Mucosa of stomach (tissue), 1 donor: ENCODE results near the gene UNC79.

Experiments
- H3K27me3 ChIP-seq: one replicate; pipeline ENCODE4 v1.7.0; 2013; ENCODE audit warnings: mild to moderate bottlenecking, low read length; ENCODE audit not compliant: control insufficient read depth, insufficient read depth
- H3K36me3 ChIP-seq: one replicate; pipeline ENCODE4 v1.7.0; 2013; ENCODE audit warnings: low read length; ENCODE audit not compliant: control insufficient read depth, insufficient read depth
- H3K4me1 ChIP-seq: one replicate; pipeline ENCODE4 v1.7.0; 2013; ENCODE audit warnings: mild to moderate bottlenecking, low read length; ENCODE audit not compliant: control insufficient read depth, insufficient read depth
- H3K4me3 ChIP-seq: one replicate; pipeline ENCODE4 v1.7.0; 2013; ENCODE audit warnings: low read length
- H3K9ac ChIP-seq: one replicate; pipeline ENCODE4 v1.7.0; 2013; ENCODE audit warnings: mild to moderate bottlenecking, low read length, moderate library complexity
- H3K9me3 ChIP-seq: one replicate; pipeline ENCODE4 v1.7.0; 2013; ENCODE audit warnings: mild to moderate bottlenecking, low read length, moderate library complexity; ENCODE audit not compliant: control insufficient read depth
- donor health status: Pancreatic carcinoma.

UNC79 gene

DNA sequence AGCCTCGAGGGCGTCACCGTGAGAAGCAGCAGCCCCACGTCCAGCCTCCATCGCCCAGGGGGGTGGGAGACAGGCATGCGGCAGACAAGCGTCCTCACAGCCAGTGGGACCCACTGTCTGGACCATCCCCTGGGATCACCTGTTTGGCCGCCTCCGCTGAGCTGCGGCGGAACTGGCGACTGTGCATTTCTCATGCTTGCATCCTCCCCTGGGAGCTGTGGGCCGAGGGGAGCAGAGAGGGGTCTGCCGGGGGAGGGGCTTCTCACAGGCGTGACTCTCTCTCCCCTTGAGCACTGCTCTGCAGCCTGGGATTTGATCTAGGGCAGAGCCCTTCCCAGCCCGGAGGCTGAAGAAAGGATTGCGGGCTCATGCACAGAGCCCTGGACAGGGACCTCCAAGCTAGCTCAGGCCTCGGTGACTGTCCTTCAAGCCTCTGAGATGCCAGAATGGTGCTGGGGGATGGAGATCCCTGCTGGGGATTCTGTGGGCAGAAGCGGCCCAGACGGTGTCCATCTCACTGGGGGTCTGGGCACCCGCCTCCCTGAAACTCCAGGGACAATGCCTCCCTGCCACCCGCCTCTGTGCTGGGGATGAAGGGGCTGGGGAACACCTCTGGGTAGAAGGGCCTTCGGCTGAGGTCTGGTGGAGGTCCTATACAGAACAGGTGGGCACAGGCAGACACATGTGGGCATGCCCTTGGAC is 296.5 kb downstream of the UNC79 start:
- H3K9ac ChIP-seq = no peak overlapping the region
- H3K27me3 ChIP-seq = no peaks in the 10 kb centered on the region
- no peak overlapping the region for H3K4me3 ChIP-seq
- H3K9me3 ChIP-seq = no peaks in the 10 kb centered on the region
- no peaks in the 10 kb centered on the region for H3K36me3 ChIP-seq
- H3K4me1 ChIP-seq = no peaks in the 10 kb centered on the region

DNA sequence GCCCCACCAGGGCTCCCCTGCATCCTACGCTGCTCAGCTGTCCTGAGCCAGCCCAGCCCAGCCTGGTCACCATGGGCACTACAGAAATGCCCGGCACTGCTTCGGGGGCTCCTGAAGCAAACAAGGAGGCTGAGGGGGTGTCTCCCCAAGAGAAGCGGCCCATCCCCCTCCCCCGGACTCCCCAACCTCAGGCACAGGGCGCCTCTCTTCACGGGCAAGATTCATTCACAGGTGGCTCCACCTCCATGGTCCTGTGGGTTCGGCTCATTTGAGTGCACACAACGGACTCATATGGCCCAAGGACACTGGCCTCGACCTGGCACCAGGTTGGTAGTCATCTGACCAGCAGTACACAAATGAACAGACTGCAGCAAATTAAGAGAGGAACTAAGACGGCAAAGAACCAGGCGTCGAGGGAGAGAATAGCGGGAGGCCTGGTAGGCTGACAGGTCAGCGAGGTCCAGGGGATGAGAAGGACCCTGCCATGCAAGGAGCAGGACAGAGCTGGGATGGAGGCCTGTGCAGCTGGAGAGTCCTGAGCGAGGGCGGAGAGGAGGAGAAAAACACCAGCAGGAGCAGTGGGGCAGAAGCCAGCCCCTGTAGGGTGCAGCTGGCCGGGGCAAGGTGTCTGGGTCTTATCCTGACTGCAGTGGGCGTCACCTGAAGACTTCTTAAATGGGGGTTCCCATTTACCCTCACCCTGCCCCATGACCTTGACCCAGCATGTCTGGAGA is 297.3 kb downstream of the UNC79 start:
- Histone ChIP-seq H3K4me1 (peaks cover 6% of the 10 kb centered on the region), H3K9ac (no peak overlapping the region), H3K4me3 (no peak overlapping the region), H3K36me3 (no peaks in the 10 kb centered on the region), H3K9me3 (no peaks in the 10 kb centered on the region), H3K27me3 (no peaks in the 10 kb centered on the region)

DNA sequence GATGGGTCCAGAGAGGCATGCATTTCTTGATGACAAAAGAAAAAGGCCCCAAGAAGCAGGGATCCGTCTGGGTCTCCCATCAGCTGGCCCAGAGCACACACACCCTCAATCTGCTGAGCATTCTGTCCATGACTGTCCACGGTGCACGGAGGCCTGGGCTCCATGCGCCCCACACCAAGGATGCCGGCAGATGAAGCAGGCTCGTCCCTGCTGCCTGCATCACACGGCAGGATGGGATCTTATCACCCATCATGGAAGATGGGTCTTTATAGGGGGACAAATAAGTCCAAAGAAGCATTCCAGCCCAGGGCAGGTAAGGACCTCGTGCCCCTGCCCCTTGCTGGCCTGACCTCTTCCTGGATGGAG is 297.9 kb downstream of the UNC79 start:
- Histone ChIP-seq H3K27me3 (no peaks in the 10 kb centered on the region), H3K9me3 (no peaks in the 10 kb centered on the region)

DNA sequence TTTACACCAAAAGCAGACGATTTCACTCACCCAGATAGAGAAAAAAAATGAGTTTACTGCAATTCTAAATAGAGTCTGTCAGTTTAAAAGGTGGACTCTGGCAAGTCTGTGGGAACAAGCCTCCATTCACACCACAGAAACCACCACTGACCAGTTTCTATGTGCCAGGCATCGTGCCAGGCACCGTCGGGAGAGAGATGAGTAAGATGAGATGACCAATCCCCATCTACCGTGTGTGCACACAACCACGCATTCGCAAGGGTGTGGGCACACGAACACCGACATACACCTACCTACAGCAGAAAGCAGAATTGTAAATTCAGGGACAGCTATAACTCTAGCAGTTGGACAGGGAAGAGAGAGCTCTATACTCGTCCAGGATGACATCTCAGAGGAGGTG is 299.3 kb downstream of the UNC79 start:
- peaks cover 14% of the 10 kb centered on the region for H3K4me1 ChIP-seq
- H3K36me3 ChIP-seq = no peaks in the 10 kb centered on the region
- H3K9ac ChIP-seq = no peak overlapping the region
- H3K4me3 ChIP-seq = no peak overlapping the region
- H3K9me3 ChIP-seq = no peaks in the 10 kb centered on the region
- no peaks in the 10 kb centered on the region for H3K27me3 ChIP-seq

More for the DNA sequence above, 297.9 kb downstream of the UNC79 start:
- H3K9ac ChIP-seq = no peak overlapping the region
- no peak overlapping the region for H3K4me3 ChIP-seq
- H3K36me3 ChIP-seq = no peaks in the 10 kb centered on the region
- H3K4me1 ChIP-seq = peaks cover 11% of the 10 kb centered on the region

DNA sequence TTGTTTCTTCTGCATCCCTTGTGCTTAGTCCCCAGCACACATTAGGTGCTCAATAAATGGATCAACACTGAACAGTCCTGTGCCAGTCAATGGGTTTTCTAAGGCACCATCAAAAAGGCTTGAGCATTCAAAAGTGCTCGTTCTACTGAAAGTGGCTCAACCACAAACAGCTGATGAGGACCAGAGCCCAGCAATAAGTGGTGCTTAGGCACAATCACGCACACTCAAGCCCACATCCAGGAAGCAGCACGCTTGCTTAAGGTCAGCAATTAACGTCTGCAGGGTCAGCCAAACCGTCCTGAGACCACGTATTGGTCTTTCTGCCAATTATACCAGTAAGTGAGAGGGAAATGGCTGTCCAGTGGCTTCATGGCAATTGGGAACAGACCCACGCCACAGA is 301.0 kb downstream of the UNC79 start:
- no peaks in the 10 kb centered on the region for H3K36me3 ChIP-seq
- no peak overlapping the region for H3K4me3 ChIP-seq
- H3K4me1 ChIP-seq = peaks cover 14% of the 10 kb centered on the region
- H3K9me3 ChIP-seq = no peaks in the 10 kb centered on the region
- H3K9ac ChIP-seq = no peak overlapping the region
- no peaks in the 10 kb centered on the region for H3K27me3 ChIP-seq

DNA sequence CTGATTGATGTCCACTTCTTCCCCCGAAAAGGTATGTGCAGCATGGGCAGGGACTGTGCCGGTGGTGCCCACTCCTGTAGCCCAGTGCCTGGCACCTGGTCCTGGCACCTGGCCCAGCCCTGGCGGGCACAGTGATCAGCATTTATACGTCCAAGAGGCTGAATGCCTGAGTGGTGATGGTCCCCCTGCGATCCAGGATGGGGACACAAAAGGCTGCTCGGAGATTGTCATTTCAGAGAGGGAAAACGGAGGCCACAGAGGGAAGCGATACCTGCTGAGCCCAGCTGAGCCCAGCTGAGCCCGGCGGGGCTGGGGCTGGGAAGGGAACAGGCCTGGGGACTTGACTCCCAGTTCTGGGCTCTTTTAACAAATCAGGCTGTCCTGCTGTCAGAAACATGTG is 301.8 kb downstream of the UNC79 start:
- Histone ChIP-seq H3K4me1 (peaks cover 14% of the 10 kb centered on the region), H3K27me3 (no peaks in the 10 kb centered on the region), H3K9ac (no peak overlapping the region), H3K36me3 (no peaks in the 10 kb centered on the region), H3K4me3 (no peak overlapping the region), H3K9me3 (no peaks in the 10 kb centered on the region)

DNA sequence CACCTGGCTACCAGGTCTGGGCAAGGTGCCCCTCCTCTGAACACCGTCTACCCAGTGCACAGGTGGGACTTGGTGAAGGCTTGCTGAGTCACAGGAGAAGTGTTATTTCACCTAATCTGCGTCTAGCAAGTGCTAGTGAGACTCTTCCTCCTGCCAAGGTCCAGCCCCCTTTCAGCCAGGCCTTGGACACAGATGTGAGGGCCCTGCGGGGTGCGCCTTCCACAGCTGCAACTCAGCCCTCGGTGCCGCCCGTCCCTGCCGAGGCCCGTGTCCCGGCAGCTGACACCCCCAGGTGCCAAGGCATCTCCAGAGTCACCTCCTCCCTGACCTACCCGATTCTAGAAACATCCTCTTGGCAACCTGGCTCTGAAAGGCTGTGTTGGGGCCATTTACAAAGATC is 302.5 kb downstream of the UNC79 start:
- no peak overlapping the region for H3K9ac ChIP-seq
- no peaks in the 10 kb centered on the region for H3K27me3 ChIP-seq
- H3K4me1 ChIP-seq = peaks cover 14% of the 10 kb centered on the region
- H3K9me3 ChIP-seq = no peaks in the 10 kb centered on the region
- no peak overlapping the region for H3K4me3 ChIP-seq
- no peaks in the 10 kb centered on the region for H3K36me3 ChIP-seq

DNA sequence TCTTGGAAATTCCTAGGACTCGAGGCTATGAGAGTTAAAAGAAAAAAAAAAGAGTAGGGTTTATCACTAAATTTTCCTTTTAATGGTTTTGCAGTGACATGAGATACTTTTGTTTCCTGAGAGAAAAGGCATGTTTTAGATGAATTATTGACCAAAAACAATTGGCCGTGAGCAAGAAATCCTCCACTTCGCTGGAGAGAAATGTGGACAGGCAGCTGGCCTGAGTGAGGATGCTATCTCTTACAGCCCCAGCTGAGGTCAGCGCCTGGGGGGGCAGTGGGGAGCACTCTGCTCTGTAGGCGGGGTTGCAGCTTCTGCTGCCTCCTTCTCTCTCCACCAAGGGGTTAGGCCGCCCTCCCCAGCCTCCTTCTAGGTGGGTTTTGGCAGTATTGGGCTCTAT is 302.9 kb downstream of the UNC79 start:
- Histone ChIP-seq H3K4me1 (peaks cover 14% of the 10 kb centered on the region), H3K9ac (no peak overlapping the region)

DNA sequence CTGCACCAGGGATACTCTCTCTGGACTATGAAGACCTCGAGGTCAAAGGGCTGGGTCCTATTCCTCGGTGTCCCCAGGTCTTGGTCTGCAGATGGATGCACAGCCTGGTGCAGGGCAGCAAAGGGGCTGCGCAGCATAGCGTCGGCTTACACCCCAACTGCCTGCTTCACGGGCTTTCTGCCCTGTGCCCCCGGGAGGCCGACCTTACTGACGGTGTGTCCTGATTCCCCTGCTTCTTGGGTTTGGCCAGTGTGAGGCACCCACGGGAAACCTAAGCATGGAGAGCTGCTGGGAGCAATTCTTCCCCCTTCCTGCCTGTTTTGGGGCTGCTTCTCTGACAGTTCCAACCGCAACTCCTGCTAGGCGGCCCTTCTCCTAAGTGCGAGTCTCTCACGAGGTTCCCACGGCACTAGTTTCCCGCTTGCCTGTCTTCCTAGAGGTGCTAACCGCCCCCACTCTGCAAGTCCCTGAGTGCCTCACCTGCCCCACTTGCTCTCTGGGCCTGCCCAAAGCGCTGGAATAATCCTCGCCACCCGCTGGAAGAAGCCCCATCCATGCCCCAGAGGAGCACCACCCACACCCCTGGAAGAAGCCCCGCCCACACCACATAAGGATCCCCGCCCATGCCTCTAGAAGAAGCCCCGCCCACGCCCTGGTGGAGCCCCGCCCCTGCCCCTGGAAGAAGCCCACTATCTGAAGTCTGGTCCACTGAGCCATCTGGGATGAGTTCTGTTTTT is 303.5 kb downstream of the UNC79 start:
- no peaks in the 10 kb centered on the region for H3K27me3 ChIP-seq
- no peaks in the 10 kb centered on the region for H3K9me3 ChIP-seq
- H3K9ac ChIP-seq = no peak overlapping the region
- no peak overlapping the region for H3K4me3 ChIP-seq
- H3K36me3 ChIP-seq = no peaks in the 10 kb centered on the region
- peaks cover 14% of the 10 kb centered on the region for H3K4me1 ChIP-seq

More for the DNA sequence above, 302.9 kb downstream of the UNC79 start:
- no peak overlapping the region for H3K4me3 ChIP-seq
- no peaks in the 10 kb centered on the region for H3K27me3 ChIP-seq
- H3K36me3 ChIP-seq = no peaks in the 10 kb centered on the region
- no peaks in the 10 kb centered on the region for H3K9me3 ChIP-seq

DNA sequence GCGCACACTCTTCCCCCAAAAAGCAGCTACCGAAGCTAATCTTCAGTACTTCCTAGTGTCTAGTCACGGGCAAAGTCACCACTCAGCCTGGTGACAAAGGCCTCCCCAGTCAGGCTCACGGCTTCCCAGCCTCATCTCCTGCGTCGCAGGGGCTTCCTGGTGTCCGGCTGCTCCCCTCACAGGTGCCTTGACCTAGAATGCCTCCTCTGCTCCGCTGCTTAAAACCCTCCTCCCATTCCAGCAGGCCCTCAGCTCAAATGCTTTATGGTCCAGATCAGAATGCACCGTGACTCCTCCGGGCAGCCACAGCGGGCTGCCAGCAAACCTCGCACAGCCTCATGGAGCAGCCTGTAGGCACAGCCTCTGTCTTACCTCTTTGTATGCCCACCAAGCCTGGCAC is 304.5 kb downstream of the UNC79 start:
- H3K4me1 ChIP-seq = peaks cover 14% of the 10 kb centered on the region
- H3K36me3 ChIP-seq = no peaks in the 10 kb centered on the region
- H3K9me3 ChIP-seq = no peaks in the 10 kb centered on the region
- no peak overlapping the region for H3K4me3 ChIP-seq
- no peak overlapping the region for H3K9ac ChIP-seq
- no peaks in the 10 kb centered on the region for H3K27me3 ChIP-seq

DNA sequence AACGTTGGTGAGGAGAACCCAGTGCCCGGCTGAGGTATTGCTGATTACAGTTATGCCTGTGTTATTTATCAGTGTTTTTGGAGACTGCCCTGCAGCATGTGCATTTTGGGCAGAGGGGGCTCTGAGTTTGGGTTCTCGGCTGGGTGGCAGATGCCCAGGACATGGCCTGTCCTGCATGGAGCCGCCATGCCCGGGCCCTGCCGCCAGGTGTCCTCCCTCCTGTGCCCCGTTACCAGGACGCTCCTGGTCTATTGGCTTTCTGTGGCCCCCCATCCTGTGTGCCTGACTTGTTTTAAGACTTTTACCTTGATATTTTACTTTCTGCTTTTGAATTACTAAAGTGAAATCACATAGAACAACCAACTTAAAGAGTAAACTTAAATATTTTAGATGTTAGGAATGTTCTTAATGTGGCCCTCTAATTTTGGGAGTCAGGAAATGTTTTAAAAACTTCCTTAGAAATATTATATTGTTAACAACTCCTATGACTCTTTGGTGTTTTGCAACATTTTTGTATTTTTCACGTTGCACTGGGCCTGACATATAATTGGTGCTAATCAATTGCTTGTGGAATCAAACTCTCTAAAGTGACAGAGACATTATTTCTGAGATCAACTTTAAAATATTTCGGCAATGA is 305.8 kb downstream of the UNC79 start:
- H3K4me3 ChIP-seq = no peak overlapping the region
- H3K9me3 ChIP-seq = no peaks in the 10 kb centered on the region

DNA sequence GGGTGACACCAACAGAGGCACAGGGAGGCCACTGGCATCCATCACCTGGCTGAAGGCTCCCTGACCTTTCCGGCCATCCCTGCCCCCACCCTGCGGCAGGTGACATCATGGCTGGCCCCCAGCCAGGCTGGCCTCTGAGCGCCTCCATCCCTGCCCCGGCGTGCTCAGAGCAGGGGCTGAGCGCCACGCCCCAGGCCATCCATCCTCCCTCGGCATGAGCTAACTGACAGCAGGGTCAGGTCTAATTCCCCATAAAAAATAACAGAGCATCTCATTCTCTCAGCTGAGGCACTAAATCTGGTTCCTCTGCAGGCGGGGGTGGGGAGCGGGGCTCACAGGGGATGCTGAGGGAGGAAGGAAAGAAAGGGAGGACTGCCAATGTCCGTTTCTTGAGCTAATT is 306.9 kb downstream of the UNC79 start:
- no peaks in the 10 kb centered on the region for H3K27me3 ChIP-seq
- H3K36me3 ChIP-seq = no peaks in the 10 kb centered on the region
- H3K9ac ChIP-seq = no peak overlapping the region
- H3K9me3 ChIP-seq = no peaks in the 10 kb centered on the region
- H3K4me1 ChIP-seq = peaks cover 12% of the 10 kb centered on the region
- H3K4me3 ChIP-seq = no peak overlapping the region

More for the DNA sequence above, 305.8 kb downstream of the UNC79 start:
- H3K27me3 ChIP-seq = no peaks in the 10 kb centered on the region
- H3K36me3 ChIP-seq = no peaks in the 10 kb centered on the region
- H3K9ac ChIP-seq = no peak overlapping the region
- peaks cover 14% of the 10 kb centered on the region for H3K4me1 ChIP-seq
